C4-2B (cell line): ENCODE data around the gene CD6.

Experiments
- H3K27ac ChIP-seq: fragments of 450-650 bp; 2 replicates; pipeline ENCODE4 v1.5.1; 2017
- ZFX ChIP-seq: fragments of 450-650 bp; IDR thresholded peaks from 2 replicates; pipeline ENCODE4 v1.6.1; 2017
- TF ChIP-seq, protein P1 (sequence below): fragments of 450-650 bp; conservative IDR thresholded peaks from 2 replicates; pipeline ENCODE4 v1.5.1; 2017; ENCODE audit warnings: mild to moderate bottlenecking

Gene CD6

DNA sequence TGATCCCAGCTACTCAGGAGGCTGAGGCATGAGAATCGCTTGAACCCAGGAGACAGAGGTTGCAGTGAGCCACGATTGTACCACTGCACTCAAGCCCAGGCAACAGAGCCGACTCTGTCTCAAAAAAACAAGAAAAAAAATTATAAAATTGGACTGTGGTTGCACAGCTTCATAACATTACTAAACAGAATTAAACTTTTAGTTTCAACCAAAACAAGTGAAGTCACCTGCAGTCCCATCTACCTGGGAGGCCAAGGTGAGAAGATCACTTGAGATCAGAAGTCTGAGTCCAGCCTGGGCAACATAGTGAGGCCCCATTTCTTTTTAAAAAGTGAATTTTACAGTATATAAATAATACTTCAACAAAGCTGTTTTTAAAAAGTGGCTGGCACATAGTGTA is 83.0 kb downstream of the CD6 start:
- TF ChIP-seq, protein P1, sequence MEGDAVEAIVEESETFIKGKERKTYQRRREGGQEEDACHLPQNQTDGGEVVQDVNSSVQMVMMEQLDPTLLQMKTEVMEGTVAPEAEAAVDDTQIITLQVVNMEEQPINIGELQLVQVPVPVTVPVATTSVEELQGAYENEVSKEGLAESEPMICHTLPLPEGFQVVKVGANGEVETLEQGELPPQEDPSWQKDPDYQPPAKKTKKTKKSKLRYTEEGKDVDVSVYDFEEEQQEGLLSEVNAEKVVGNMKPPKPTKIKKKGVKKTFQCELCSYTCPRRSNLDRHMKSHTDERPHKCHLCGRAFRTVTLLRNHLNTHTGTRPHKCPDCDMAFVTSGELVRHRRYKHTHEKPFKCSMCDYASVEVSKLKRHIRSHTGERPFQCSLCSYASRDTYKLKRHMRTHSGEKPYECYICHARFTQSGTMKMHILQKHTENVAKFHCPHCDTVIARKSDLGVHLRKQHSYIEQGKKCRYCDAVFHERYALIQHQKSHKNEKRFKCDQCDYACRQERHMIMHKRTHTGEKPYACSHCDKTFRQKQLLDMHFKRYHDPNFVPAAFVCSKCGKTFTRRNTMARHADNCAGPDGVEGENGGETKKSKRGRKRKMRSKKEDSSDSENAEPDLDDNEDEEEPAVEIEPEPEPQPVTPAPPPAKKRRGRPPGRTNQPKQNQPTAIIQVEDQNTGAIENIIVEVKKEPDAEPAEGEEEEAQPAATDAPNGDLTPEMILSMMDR, result no peak
- TF ChIP-seq ZFX, result no peak
- H3K27ac ChIP-seq, result no peak overlapping the region

DNA sequence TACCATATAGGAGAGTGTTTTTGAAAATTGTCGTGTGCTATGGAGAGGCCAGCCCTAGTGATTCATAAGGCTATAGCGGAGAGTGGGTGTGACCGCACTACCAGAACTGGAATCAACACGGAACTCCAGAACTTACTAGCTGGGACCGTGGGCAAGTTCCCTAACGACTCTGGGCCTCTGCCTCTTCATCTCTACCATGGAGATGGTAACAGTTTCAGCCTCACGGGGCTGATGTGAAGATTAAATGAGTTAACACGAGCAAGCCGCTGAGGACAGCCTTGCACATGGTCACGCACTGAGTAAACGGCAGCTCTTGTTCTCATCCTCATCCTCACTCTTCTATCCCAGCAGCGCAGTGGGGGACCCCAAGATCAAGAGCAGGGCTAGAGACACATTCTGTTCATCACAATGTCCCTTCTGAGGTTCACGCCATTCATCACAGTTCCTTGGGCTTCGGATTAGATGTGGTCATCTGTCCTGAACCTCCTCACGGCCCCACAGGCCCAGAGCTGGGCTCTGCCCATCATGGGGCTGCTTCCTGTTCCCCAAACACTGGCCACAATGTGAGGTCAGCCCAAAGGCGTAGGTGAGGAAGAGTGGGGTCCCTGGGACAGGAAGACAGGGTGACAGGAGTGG is 83.6 kb downstream of the CD6 start:
- TF ChIP-seq, protein P1, result no peak
- no peak for TF ChIP-seq ZFX
- no peak overlapping the region for H3K27ac ChIP-seq

DNA sequence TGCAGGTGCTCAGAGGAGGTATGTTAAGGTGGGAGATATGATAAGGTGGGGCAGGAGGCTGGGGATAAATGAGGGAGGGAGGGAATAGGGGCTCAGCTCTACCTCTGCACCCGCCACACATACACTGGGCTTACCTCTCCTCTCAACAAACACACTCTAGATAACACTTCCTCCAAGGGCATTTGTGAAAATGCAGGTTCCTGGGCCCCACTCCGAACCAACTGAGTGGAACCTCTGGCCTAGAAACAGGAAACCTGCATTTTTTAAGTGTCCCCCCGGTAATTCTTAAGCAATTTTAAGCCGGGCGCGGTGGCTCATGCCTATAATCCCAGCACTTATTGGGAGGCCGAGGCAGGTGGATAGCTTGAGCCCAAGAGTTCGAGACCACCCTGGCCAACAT is 84.3 kb downstream of the CD6 start:
- no peak overlapping the region for H3K27ac ChIP-seq
- TF ChIP-seq, protein P1, result no peak
- TF ChIP-seq ZFX, result no peak

DNA sequence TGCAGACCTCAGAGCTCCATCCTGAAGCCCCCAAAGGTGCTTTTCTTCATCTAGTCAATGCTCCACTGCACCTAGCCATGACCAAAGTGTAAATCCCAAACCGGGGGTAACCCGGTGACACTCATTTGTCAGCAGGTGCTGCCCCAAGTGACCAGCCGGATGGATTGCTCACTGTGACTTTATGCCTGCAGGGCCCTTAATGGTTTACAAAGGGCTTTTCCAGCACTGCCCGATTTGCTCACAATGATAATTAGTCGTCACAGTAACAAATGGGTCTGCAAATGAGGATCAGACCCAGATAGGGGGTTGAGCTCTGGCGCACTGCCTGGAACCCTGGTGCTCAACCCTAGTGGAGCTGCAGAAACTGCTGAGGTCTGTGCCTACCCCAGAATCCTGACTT is 85.1 kb downstream of the CD6 start:
- no peak for TF ChIP-seq ZFX
- TF ChIP-seq, protein P1, result no peak

DNA sequence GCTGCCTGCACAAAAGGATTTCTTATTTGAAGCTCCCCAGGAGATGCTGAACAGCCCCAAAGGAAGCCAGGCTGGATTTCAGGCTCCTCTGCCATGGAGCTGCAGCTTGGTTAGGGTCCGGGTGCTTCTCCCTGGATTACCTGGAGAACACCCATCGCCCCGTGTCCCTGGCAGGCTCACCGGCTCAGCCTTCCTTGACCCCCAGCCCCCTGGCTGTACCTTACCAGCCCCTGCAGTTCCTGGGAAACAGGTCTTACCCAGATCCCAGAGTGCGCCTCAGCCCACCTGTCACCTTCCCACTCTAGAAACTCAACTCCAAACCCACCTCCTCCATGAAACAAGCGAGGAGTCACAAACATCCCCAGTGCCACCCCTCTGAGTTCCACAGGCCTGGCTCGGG is 85.5 kb downstream of the CD6 start:
- TF ChIP-seq, protein P1, result no peak
- TF ChIP-seq ZFX, result no peak
- H3K27ac ChIP-seq, result no peak overlapping the region

More for the DNA sequence above, 85.1 kb downstream of the CD6 start:
- no peak overlapping the region for H3K27ac ChIP-seq

DNA sequence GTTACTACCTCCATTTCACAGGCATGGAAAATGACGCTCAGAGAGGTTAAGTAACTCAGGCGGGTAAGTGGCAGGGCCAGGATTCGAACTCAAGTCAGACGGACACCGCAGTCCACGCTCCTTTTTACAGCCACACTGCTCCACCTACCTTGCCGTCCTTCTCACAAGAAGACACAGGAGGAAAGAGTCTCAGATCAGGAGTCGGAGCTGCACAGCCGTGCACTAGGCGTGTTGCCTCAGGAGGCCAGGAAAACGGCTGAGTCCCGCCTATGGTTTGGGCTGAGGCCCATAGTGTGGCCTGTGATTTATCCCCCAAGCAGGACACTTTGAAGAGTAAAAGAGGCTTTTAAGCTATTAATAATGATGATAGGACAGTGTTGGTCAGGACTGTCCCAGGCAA is 86.1 kb downstream of the CD6 start:
- TF ChIP-seq, protein P1, result no peak
- TF ChIP-seq ZFX, result no peak
- no peak overlapping the region for H3K27ac ChIP-seq

DNA sequence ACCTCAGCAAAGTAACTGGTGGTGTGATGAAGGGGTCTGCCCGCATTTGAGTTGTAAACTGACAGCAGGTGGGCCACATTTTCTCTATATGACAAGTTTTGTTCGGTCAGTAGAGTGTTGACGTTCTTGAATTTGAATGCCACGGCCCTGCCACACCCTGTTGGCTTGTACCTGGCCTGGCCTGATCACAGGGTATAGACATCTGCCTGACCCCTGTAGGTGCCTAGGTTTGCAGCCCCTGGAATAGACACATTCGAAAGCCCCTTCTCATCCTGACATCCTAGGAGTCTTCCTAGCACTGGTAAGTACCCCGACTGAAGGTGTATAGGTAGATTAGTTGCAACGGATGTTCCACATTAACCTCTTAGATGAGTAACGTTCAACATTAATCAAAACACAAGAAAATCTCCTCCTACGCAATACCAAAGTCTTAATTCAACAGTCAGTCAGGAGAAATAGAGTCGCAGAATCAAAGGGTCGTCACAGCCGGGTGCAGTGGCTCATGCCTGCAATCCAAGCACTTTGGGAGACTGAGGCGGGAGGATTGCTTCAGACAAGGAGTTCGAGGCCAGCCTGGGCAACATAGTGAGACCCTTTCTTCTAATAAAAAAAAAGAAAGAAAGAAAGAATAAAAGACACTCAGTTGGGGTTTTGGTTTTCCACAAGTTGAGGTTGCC is 87.2 kb downstream of the CD6 start:
- H3K27ac ChIP-seq, result no peak overlapping the region
- TF ChIP-seq ZFX, result no peak
- TF ChIP-seq, protein P1, result no peak
